ENCODE measurements around the gene EVI2A. TPM values are rescaled to one million over a fixed set of nuclear protein-coding genes. Genes with fewer than 3 reads are reported as not detected.

Gene EVI2A
- total and polyA plus RNA-seq, 10 donors = 27.0 to 79.7 (median 42.1) TPM

- TF ChIP-seq POLR2AphosphoS5 (IDR thresholded peaks at IDR 0.05) = no peak
- TF ChIP-seq CTCF (IDR thresholded peaks at IDR 0.05 in 8 of 11, conservative IDR thresholded peaks at IDR 0.05 in 3 of 11) = no peak
- no peak for TF ChIP-seq POLR2A (IDR thresholded peaks at IDR 0.05)
- Histone ChIP-seq H3K4me3 (no peak overlapping the region), H3K9me3 (no peaks in the 10 kb centered on the region), H3K27me3 (replicated peaks in 1 of 7) (no peaks in the 10 kb centered on the region), H3K4me1 (no peaks in the 10 kb centered on the region), H3K27ac (no peak overlapping the region), H3K36me3 (peaks cover 0 to 26% (median 0%) of the 10 kb centered on the region in 6 donors)
- intact Hi-C loops (cut with DNase I; ENCODE audit: low total_unique reads) = no loop called here
- DNase-seq = no peak
These were observed 37.6 kb downstream of the EVI2A start for GRCh38 chr17:31283841-31284240.

GRCh38 chr17:31281061-31281460 lies 40.4 kb downstream of the EVI2A start:
- no peaks in the 10 kb centered on the region for H3K4me1 ChIP-seq
- H3K4me3 ChIP-seq = no peak overlapping the region
- no peak overlapping the region for H3K27ac ChIP-seq
- intact Hi-C loops (cut with DNase I; ENCODE audit: low total_unique reads) = no loop called here
- no peaks in the 10 kb centered on the region for H3K9me3 ChIP-seq
- H3K36me3 ChIP-seq = peaks cover 0 to 39% (median 4%) of the 10 kb centered on the region in 6 donors
- TF ChIP-seq POLR2A (IDR thresholded peaks at IDR 0.05) (no peak), POLR2AphosphoS5 (IDR thresholded peaks at IDR 0.05) (no peak), CTCF (IDR thresholded peaks at IDR 0.05 in 8 of 11, conservative IDR thresholded peaks at IDR 0.05 in 3 of 11) (no peak)
- DNase-seq = no peak
- 94 to 99% (median 96%) methylated on average over 2 of the region's 2 CpGs for WGBS, 5 donors
- H3K27me3 ChIP-seq (replicated peaks in 1 of 7) = no peaks in the 10 kb centered on the region

- TF ChIP-seq CTCF (IDR thresholded peaks at IDR 0.05 in 8 of 11, conservative IDR thresholded peaks at IDR 0.05 in 3 of 11) (no peak), POLR2AphosphoS5 (IDR thresholded peaks at IDR 0.05) (no peak), POLR2A (IDR thresholded peaks at IDR 0.05) (no peak)
- peaks cover 0 to 12% (median under 1%) of the 10 kb centered on the region in 6 donors for H3K4me1 ChIP-seq
- intact Hi-C loops (cut with DNase I; ENCODE audit: low total_unique reads) = no loop called here
- H3K4me3 ChIP-seq = no peak overlapping the region
- no peak overlapping the region for H3K27ac ChIP-seq
- no peak for DNase-seq
- WGBS, 5 donors = 96 to 100% (median 97%) methylated on average over 2 of the region's 2 CpGs
- peaks cover 0 to 39% (median 4%) of the 10 kb centered on the region in 6 donors for H3K36me3 ChIP-seq
- H3K27me3 ChIP-seq (replicated peaks in 1 of 7) = no peaks in the 10 kb centered on the region
- H3K9me3 ChIP-seq = no peaks in the 10 kb centered on the region
These were observed 42.0 kb downstream of the EVI2A start for GRCh38 chr17:31279401-31279800.

- Histone ChIP-seq H3K27me3 (replicated peaks in 1 of 7) (no peaks in the 10 kb centered on the region), H3K4me1 (peaks cover 0 to 12% (median 5%) of the 10 kb centered on the region in 6 donors), H3K4me3 (no peak overlapping the region), H3K36me3 (peaks cover 0 to 45% (median 4%) of the 10 kb centered on the region in 6 donors), H3K9me3 (no peaks in the 10 kb centered on the region), H3K27ac (peak overlapping the region in 7 of 8 donors; percentile 32 to 76 (median 59))
- no peak for DNase-seq
- TF ChIP-seq POLR2AphosphoS5 (IDR thresholded peaks at IDR 0.05) (no peak), CTCF (IDR thresholded peaks at IDR 0.05 in 8 of 11, conservative IDR thresholded peaks at IDR 0.05 in 3 of 11) (no peak), POLR2A (IDR thresholded peaks at IDR 0.05) (no peak)
- WGBS, 5 donors = 60 to 88% (median 83%) methylated on average over 1 of the region's 1 CpG
- intact Hi-C loops (cut with DNase I; ENCODE audit: low total_unique reads) = no loop called here
These were observed 46.3 kb downstream of the EVI2A start for GRCh38 chr17:31275116-31275515.

Measured in spleen (tissue), 11 donors.